ENCODE data around the gene ZDHHC3.

ZDHHC3 gene

DNA sequence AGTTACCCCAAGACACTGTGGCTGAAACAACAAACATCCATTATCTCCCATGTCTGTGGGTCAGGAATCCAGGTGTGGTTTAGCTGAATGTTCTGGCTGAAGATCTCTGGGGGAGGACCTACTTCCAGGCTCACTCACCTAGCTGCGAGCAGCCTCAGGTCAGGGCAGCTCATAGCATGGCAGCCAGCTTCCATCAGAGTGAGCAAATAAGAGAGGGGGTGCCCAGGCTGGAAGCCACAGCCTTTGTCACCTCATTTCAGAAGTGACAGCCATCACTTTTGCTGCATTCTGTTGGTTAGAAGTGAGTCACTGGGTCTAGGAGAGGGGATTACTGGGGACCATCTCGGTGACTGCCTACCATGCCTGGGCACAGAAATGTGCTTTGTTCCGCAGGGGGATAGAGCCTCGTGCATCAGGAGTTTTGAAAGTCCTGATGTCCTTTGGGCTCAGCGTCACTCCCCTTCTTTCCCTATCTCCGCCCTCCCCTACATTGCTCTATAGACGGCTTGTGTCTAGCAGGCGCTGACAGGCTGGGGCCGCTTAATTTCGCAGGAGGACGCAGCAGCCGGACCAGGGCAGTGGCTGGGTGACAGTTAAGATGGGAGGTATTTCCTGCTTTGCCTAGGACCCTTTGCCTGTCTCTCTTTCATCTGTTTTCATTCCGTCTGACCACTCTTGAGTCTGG lies 76.1 kb downstream of the ZDHHC3 start:
- in situ Hi-C loops (cut with MboI; ENCODE audit: low sequenced_read_pairs), result no loop called here

DNA sequence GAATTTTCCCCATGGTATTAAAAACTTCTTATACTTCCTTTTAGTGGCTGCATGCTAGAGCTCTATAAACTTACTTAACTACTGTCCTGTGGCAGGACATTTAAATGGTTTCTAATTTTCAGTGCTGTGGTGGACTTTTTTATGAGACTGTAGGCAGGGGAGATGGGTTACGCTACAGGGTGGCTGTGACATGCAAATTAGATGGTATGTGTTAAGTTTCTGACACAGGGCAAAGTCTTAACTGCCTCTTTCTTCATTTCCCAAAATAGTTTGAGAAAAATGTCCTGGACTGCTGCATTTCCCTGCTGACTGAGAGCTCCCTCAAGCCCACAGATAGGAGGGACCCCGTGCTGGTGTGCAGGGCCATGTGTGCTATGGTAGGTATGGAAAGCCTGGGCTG lies 79.5 kb downstream of the ZDHHC3 start:
- in situ Hi-C loops (cut with MboI; ENCODE audit: low sequenced_read_pairs), result no loop called here

DNA sequence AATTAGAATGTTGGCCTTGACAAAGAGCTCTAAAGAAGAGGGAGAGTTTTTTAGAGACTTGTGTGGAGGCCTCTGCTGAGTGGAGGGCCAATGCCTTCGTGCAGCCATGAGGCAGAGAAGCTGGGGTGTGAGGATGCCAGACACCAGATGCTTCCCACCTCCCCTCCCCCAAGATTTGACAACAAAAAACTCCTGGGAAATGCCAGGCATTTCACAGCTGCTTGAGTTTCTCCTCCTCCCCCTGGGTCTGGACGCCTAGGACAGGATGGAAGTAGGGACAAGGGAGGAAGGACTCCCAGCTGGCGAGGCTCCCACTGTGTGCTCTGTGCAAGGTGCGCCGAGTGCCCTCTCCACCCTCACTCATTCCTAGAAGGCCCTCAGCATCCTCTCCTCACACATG lies 81.5 kb downstream of the ZDHHC3 start:
- in situ Hi-C loops (cut with MboI; ENCODE audit: low sequenced_read_pairs), result no loop called here

- in situ Hi-C loops (cut with MboI; ENCODE audit: low sequenced_read_pairs), result no loop called here
These were observed 82.9 kb downstream of the ZDHHC3 start for GRCh38 chr3:44893097-44893496.

- in situ Hi-C loops (cut with MboI; ENCODE audit: low sequenced_read_pairs), result no loop called here
These were observed 83.3 kb downstream of the ZDHHC3 start for GRCh38 chr3:44892689-44893088.

DNA sequence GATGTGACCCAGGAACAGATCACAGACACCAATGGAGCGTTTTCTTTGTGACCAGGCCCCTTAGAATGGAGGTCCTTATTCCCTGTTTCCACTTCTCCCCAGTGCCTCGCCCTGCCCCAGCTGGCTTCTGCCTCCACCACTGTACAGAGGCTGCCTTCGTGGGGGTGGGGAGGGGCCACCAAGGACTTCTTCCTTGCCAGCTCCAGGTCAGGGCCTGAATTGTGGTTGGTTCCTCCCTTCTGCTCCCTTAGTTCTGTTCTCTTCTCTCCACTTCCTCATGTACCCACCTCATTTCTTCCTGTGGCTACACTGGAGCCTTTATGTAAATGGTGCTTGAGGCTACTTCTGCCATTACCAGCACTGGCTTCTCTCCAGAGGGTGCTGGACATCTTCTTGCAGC lies 85.1 kb downstream of the ZDHHC3 start:
- in situ Hi-C loops (cut with MboI; ENCODE audit: low sequenced_read_pairs), result no loop called here

DNA sequence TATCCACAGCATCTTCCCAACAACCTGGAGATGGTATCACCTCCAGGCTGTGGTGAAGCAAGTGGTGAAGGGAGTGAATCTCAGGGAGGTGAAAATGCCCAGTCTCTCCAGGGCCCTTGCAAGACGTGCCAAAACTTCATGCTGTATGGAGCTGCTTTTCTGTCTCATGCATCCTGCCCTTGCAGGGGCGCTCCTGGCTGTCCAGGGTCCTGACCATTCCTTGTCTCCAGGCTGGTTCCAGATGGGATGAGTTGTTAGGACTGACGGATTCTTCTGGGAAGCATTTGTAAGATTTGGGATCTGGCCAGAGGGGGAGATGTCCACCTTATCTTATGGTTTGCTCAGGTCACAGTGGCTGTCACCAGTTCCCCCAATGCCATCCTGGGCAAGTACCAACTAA lies 85.7 kb downstream of the ZDHHC3 start:
- in situ Hi-C loops (cut with MboI; ENCODE audit: low sequenced_read_pairs), result no loop called here

- in situ Hi-C loops (cut with MboI; ENCODE audit: low sequenced_read_pairs), result no loop called here
These were observed 88.9 kb downstream of the ZDHHC3 start for GRCh38 chr3:44887101-44887500.

DNA sequence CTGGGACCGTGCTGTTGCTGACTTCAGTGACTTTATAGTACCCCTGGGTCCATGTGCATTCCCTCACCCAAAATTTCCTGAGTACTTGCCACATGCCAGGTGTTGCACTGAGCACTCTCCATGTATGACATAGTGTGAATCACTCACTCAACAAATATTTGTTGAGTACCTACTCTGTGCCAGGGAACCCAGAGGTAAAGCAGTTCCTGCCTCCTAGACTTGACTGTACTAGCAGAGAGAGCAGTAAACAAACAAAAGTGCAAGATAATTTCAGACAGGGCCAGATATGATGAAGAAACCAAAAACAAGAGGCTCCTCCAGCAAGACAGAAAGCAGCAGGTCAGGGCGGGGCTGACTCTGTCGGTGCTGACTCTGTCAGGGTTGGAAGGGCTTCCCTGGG lies 89.4 kb downstream of the ZDHHC3 start:
- in situ Hi-C loops (cut with MboI; ENCODE audit: low sequenced_read_pairs), result no loop called here

DNA sequence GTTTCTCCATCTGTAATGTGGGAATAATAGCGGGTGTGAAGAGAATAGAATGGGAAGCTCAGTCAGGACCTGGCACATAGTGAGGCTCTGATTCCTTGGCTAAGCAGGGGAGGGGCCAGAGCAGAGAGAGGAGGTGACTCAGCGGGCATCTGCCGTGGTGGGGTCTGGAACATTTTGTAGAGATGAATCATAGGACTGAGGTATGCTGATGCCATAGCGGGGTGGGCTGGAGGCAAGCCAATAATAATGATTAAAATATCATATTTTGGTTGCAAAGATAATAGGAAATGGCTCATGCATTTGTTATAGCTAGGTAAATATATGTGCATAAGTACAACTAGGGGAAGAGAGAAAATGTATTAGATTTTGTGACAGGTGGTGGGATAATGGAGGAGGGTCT lies 90.4 kb downstream of the ZDHHC3 start:
- in situ Hi-C loops (cut with MboI; ENCODE audit: low sequenced_read_pairs), result no loop called here

- in situ Hi-C loops (cut with MboI; ENCODE audit: low sequenced_read_pairs), result no loop called here
These were observed 92.0 kb downstream of the ZDHHC3 start for GRCh38 chr3:44883999-44884431.

- in situ Hi-C loops (cut with MboI; ENCODE audit: low sequenced_read_pairs), result no loop called here
These were observed 92.6 kb downstream of the ZDHHC3 start for GRCh38 chr3:44883213-44883955.

DNA sequence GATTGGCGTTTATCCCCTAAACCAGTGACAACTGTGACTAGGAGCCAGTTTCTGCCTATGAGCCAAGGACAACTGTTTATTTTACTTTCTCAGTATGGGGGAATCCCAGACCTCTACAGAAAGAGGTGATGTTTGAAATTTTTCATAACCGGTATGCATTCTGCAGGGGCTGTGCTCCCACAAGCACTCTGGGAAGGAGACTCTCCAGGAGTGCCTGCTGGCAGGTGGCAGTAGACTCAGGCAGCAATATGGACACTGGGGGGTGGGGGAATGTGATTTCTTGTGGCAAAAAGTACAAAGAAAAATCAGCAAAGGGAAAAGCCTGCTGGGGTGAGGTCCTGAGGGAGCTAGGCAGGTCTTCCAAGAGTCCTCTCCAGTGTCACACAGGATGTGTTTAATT lies 95.7 kb downstream of the ZDHHC3 start:
- in situ Hi-C loops (cut with MboI; ENCODE audit: low sequenced_read_pairs), result no loop called here

GRCh38 chr3:44877333-44877732 lies 98.6 kb downstream of the ZDHHC3 start:
- in situ Hi-C loops (cut with MboI; ENCODE audit: low sequenced_read_pairs), result no loop called here

DNA sequence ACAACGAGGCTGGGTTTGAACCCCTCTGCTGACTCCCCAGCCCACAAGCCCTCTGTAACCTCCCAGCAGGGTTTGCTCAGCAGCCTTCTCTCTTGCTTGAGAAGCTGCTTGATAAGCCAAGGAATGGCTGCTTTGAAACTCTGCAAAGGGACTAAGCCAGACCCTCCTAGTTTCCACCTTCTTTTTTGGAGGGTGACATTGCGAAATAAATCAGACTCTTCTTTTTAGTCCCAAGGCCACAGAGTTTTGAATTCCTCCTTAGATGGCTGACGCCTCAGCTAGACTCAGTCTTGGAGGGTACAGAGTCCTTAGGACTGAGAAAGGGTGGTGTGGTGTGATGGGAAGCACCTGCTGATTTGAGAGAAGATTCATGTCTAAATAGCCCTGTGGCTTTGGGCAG lies 100.4 kb downstream of the ZDHHC3 start:
- in situ Hi-C loops (cut with MboI; ENCODE audit: low sequenced_read_pairs), result no loop called here
